Parathyroid adenoma (tissue), 2 donors: Measurements from ENCODE around the gene SCAMP3.
A peak's percentile ranks its signal among the peaks of the same experiment; 100 is the strongest.
"Not testable (repeated sequence)": the region's sequence is repeated elsewhere in the genome, so short reads cannot be mapped to it uniquely, and the experiment has no call there.

Experiments
- H2AFZ ChIP-seq: fragments of 300-600 bp; sonication (generic); one replicate; pipeline ENCODE4 v1.7.0; 2017; ENCODE audit warnings: antibody characterized with exemption, mild to moderate bottlenecking
- H3K27ac ChIP-seq: fragments of 300-600 bp; sonication (generic); one replicate; pipeline ENCODE4 v1.7.0; 2017
- H3K27me3 ChIP-seq: fragments of 300-600 bp; sonication (generic); one replicate; pipeline ENCODE4 v1.7.0; 2017; ENCODE audit warnings: low read length; ENCODE audit not compliant: control insufficient read depth, insufficient read depth
- H3K36me3 ChIP-seq: fragments of 300-600 bp; sonication (generic); one replicate; pipeline ENCODE4 v1.7.0; 2017; ENCODE audit warnings: low read length; ENCODE audit not compliant: control insufficient read depth, insufficient read depth
- H3K4me1 ChIP-seq: fragments of 300-600 bp; sonication (generic); one replicate; pipeline ENCODE4 v1.7.0; 2017; ENCODE audit warnings: control low read depth
- H3K4me2 ChIP-seq: fragments of 300-600 bp; sonication (generic); one replicate; pipeline ENCODE4 v1.7.0; 2017; ENCODE audit warnings: low read length
- H3K4me3 ChIP-seq: fragments of 300-600 bp; sonication (generic); one replicate; pipeline ENCODE4 v1.7.0; 2017; ENCODE audit warnings: low read depth, low read length
- H3K79me2 ChIP-seq: fragments of 300-600 bp; sonication (generic); one replicate; pipeline ENCODE4 v1.7.0; 2017; ENCODE audit warnings: control low read depth
- H3K9ac ChIP-seq: fragments of 300-600 bp; sonication (generic); one replicate; pipeline ENCODE4 v1.7.0; 2017; ENCODE audit warnings: mild to moderate bottlenecking
- H3K9me3 ChIP-seq: fragments of 300-600 bp; sonication (generic); one replicate; pipeline ENCODE4 v1.7.0; 2017; ENCODE audit warnings: low read length; ENCODE audit not compliant: control insufficient read depth
- CTCF ChIP-seq: fragments of 300-600 bp; sonication (generic); IDR thresholded peaks from one replicate; pipeline ENCODE4 v1.7.0; 2017; ENCODE audit warnings: antibody characterized with exemption, mild to moderate bottlenecking
- donor health status: primary hyperparathyroidism.

SCAMP3 gene

GRCh38 chr1:155241841-155242264 lies 20.3 kb downstream of the SCAMP3 start:
- no peak overlapping the region for H3K27ac ChIP-seq
- no peak overlapping the region for H3K9ac ChIP-seq
- H2AFZ ChIP-seq, result no peak overlapping the region

GRCh38 chr1:155241069-155241679 lies 21.0 kb downstream of the SCAMP3 start:
- Histone ChIP-seq H3K9me3 (no peaks in the 10 kb centered on the region), H3K4me2 (peak overlapping the region; percentile 49), H3K27me3 (no peaks in the 10 kb centered on the region), H2AFZ (peak overlapping the region; percentile 63), H3K27ac (no peak overlapping the region), H3K4me3 (peak overlapping the region; percentile 43), H3K36me3 (no peaks in the 10 kb centered on the region), H3K79me2 (peaks cover 4% of the 10 kb centered on the region), H3K9ac (no peak overlapping the region), H3K4me1 (no peaks in the 10 kb centered on the region)
- TF ChIP-seq CTCF, result no peak

More at GRCh38 chr1:155241841-155242264, 20.3 kb downstream of the SCAMP3 start:
- peaks cover 4% of the 10 kb centered on the region for H3K79me2 ChIP-seq
- TF ChIP-seq CTCF, result no peak
- H3K4me3 ChIP-seq, result no peak overlapping the region
- no peaks in the 10 kb centered on the region for H3K4me1 ChIP-seq
- no peak overlapping the region for H3K4me2 ChIP-seq
- H3K36me3 ChIP-seq, result no peaks in the 10 kb centered on the region
- no peaks in the 10 kb centered on the region for H3K9me3 ChIP-seq
- H3K27me3 ChIP-seq, result no peaks in the 10 kb centered on the region

- Histone ChIP-seq H3K27me3 (no peaks in the 10 kb centered on the region), H3K9me3 (no peaks in the 10 kb centered on the region), H3K27ac (peak overlapping the region; percentile 59), H3K36me3 (no peaks in the 10 kb centered on the region), H3K4me2 (no peak overlapping the region), H3K9ac (no peak overlapping the region), H2AFZ (no peak overlapping the region), H3K4me1 (peaks cover 9% of the 10 kb centered on the region), H3K4me3 (no peak overlapping the region), H3K79me2 (no peaks in the 10 kb centered on the region)
- TF ChIP-seq CTCF, result no peak
Observed at GRCh38 chr1:155236451-155236850, 25.7 kb downstream of the SCAMP3 start.

- not testable (repeated sequence) for H3K4me3 ChIP-seq, H3K9me3 ChIP-seq, H3K36me3 ChIP-seq, H2AFZ ChIP-seq, H3K79me2 ChIP-seq, H3K4me2 ChIP-seq, H3K27me3 ChIP-seq, H3K9ac ChIP-seq
- Histone ChIP-seq H3K4me1 (peaks cover 13% of the 10 kb centered on the region), H3K27ac (peak overlapping the region; percentile 59)
Observed at GRCh38 chr1:155235375-155235774, 26.8 kb downstream of the SCAMP3 start.

- H2AFZ ChIP-seq, H3K9ac ChIP-seq, H3K9me3 ChIP-seq, H3K79me2 ChIP-seq, H3K36me3 ChIP-seq, H3K4me3 ChIP-seq, H3K27me3 ChIP-seq, H3K4me2 ChIP-seq: not testable (repeated sequence)
- Histone ChIP-seq H3K4me1 (peaks cover 13% of the 10 kb centered on the region), H3K27ac (peak overlapping the region; percentile 87)
Observed at GRCh38 chr1:155233502-155233901, 28.7 kb downstream of the SCAMP3 start.

GRCh38 chr1:155232001-155232978 lies 29.9 kb downstream of the SCAMP3 start:
- H3K79me2 ChIP-seq, result not testable (repeated sequence)

GRCh38 chr1:155231302-155231701 lies 30.9 kb downstream of the SCAMP3 start:
- not testable (repeated sequence) for H3K9ac ChIP-seq, H3K4me3 ChIP-seq, H2AFZ ChIP-seq, H3K36me3 ChIP-seq, H3K79me2 ChIP-seq, H3K4me2 ChIP-seq, H3K9me3 ChIP-seq, H3K27me3 ChIP-seq
- H3K4me1 ChIP-seq, result peaks cover 17% of the 10 kb centered on the region
- peak overlapping the region; percentile 87 for H3K27ac ChIP-seq

More at GRCh38 chr1:155232001-155232978, 29.9 kb downstream of the SCAMP3 start:
- Histone ChIP-seq H3K4me1 (peaks cover 17% of the 10 kb centered on the region), H2AFZ (peak overlapping the region; percentile 42), H3K4me2 (peak overlapping the region; percentile 47), H3K27ac (peak overlapping the region; percentile 87)
- not testable (repeated sequence) for H3K36me3 ChIP-seq, H3K9ac ChIP-seq, H3K27me3 ChIP-seq, H3K4me3 ChIP-seq, H3K9me3 ChIP-seq
